ENCODE data around the gene DYNC2H1. TPM values are rescaled to one million over a fixed set of nuclear protein-coding genes. Genes with fewer than 3 reads are reported as not detected.

Gene DYNC2H1, protein sequence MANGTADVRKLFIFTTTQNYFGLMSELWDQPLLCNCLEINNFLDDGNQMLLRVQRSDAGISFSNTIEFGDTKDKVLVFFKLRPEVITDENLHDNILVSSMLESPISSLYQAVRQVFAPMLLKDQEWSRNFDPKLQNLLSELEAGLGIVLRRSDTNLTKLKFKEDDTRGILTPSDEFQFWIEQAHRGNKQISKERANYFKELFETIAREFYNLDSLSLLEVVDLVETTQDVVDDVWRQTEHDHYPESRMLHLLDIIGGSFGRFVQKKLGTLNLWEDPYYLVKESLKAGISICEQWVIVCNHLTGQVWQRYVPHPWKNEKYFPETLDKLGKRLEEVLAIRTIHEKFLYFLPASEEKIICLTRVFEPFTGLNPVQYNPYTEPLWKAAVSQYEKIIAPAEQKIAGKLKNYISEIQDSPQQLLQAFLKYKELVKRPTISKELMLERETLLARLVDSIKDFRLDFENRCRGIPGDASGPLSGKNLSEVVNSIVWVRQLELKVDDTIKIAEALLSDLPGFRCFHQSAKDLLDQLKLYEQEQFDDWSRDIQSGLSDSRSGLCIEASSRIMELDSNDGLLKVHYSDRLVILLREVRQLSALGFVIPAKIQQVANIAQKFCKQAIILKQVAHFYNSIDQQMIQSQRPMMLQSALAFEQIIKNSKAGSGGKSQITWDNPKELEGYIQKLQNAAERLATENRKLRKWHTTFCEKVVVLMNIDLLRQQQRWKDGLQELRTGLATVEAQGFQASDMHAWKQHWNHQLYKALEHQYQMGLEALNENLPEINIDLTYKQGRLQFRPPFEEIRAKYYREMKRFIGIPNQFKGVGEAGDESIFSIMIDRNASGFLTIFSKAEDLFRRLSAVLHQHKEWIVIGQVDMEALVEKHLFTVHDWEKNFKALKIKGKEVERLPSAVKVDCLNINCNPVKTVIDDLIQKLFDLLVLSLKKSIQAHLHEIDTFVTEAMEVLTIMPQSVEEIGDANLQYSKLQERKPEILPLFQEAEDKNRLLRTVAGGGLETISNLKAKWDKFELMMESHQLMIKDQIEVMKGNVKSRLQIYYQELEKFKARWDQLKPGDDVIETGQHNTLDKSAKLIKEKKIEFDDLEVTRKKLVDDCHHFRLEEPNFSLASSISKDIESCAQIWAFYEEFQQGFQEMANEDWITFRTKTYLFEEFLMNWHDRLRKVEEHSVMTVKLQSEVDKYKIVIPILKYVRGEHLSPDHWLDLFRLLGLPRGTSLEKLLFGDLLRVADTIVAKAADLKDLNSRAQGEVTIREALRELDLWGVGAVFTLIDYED (N-terminal part only)
- 50.8 and 65.9 TPM in 2 replicates for total RNA-seq
- 20.1 and 20.4 TPM in 2 replicates for polyA plus RNA-seq
- polyA plus RNA-seq (2012): 17.2 and 19.2 TPM in 2 replicates
- polyA minus RNA-seq (ENCODE audit: low replicate concordance): 4.2 and 5.9 TPM in 2 replicates

DNA sequence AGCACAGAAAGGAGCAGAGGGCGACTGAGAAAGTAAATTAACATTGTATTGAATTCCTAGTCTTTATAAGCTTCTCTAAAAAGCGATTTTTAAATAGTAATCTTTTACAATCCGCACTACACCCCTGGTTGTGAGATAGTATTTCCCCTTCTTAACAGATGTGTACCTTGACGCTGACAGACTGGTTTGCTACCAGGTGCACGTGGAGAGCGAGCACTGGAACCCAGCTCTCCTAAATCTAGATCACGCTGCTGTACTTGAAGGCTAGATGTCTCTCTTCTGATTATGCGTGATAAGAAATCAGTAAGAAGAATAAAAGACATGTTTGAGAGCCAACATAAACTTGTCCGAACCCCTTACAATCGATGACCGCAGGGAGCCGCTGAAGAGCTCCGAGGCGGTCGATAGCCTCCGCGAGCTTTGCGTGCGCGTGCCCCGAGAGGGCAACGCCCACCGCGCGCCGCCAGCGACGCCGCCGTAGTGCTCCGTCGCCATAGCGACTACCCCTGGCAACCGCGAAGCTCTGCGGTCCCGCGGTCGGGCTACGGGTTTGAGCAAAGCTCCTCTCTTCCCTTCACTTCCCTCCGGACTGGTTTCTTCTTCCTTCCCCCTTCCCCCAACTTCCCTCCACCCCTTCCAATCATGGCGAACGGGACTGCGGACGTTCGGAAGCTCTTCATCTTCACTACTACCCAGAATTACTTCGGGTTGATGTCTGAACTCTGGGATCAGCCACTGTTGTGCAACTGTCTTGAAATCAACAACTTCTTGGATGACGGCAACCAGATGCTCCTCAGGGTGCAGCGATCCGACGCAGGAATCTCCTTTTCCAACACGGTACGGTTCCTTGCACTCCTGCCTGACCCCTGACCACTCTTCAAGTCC, at the start of gene DYNC2H1:
Gene DYNC2H1, plus strand, starts transcription at position 494 of the 885 bp plus-strand sequence. Its CDS starts 149 bp downstream, at position 643.
- Histone ChIP-seq H3K9ac (ENCODE audit: insufficient read depth, low read length) (peak within 1 kb of the TSS; percentile 74), H3K36me3 (ENCODE audit: control insufficient read depth, insufficient read depth, low read length) (no peaks in the 10 kb centered on the region), H3K27ac (ENCODE audit: insufficient read depth, low read length) (peak within 1 kb of the TSS; percentile 94), H3K9me3 (ENCODE audit: control insufficient read depth, insufficient read depth, low read depth, low read length) (no peaks in the 10 kb centered on the region), H3K79me2 (ENCODE audit: control insufficient read depth, insufficient read depth, low read length) (peaks cover 14% of the 10 kb centered on the region), H3K4me1 (ENCODE audit: control insufficient read depth, extremely low read depth, insufficient read depth, low read length) (no peaks in the 10 kb centered on the region), H3K27me3 (ENCODE audit: control insufficient read depth, insufficient read depth, low read length) (no peaks in the 10 kb centered on the region), H4K20me1 (ENCODE audit: control insufficient read depth, extremely low read depth, insufficient read depth, low read length) (no peaks in the 10 kb centered on the region), H2AFZ (ENCODE audit: low read length) (peak within 1 kb of the TSS; percentile 100), H3K4me3 (replicated peaks in 1 of 4; ENCODE audit: control extremely low read depth in 1 of 4, insufficient read depth in 1 of 4, low read depth in 3 of 4, low read length in 4 of 4) (peak within 1 kb of the TSS; percentile 88 to 99 (median 96)), H3K4me2 (ENCODE audit: extremely low read depth, insufficient read depth, low read length) (peak within 1 kb of the TSS; percentile 93)
- no peak for TF ChIP-seq EZH2 (IDR thresholded peaks at IDR 0.05; ENCODE audit: low read length, missing control alignments)
- TF ChIP-seq, protein P1, sequence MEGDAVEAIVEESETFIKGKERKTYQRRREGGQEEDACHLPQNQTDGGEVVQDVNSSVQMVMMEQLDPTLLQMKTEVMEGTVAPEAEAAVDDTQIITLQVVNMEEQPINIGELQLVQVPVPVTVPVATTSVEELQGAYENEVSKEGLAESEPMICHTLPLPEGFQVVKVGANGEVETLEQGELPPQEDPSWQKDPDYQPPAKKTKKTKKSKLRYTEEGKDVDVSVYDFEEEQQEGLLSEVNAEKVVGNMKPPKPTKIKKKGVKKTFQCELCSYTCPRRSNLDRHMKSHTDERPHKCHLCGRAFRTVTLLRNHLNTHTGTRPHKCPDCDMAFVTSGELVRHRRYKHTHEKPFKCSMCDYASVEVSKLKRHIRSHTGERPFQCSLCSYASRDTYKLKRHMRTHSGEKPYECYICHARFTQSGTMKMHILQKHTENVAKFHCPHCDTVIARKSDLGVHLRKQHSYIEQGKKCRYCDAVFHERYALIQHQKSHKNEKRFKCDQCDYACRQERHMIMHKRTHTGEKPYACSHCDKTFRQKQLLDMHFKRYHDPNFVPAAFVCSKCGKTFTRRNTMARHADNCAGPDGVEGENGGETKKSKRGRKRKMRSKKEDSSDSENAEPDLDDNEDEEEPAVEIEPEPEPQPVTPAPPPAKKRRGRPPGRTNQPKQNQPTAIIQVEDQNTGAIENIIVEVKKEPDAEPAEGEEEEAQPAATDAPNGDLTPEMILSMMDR (conservative IDR thresholded peaks at IDR 0.05 in 1 of 2, IDR thresholded peaks at IDR 0.05 in 1 of 2; ENCODE audit: low read depth in 1 of 2, low read length in 2 of 2): peak; percentile 52 to 55
- DNase-seq (ENCODE audit: low read depth in 2 of 2): peak; percentile 93 to 94

DNA sequence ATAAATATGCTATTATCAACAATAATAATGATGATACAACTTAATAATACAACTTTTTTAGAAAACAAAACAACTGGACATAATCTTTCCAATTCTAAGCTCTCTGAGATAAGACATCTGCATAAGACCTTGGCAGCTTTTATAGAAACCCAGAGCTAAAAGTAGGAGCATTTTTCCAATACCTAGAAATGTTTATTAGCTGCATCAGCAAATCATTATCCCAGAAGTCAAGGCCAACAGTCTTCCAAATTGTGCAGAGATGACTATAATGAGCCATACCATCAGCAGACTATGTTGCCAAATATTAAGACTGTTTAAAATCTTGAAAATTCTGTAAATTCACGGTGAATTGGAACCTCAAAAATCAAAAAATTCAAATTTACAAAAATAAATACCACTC, 47.6 kb upstream of the DYNC2H1 start:
- Histone ChIP-seq H3K9ac (ENCODE audit: insufficient read depth, low read length) (no peak overlapping the region), H3K4me1 (ENCODE audit: control insufficient read depth, extremely low read depth, insufficient read depth, low read length) (no peaks in the 10 kb centered on the region), H3K27ac (ENCODE audit: insufficient read depth, low read length) (no peak overlapping the region), H2AFZ (ENCODE audit: low read length) (no peak overlapping the region), H3K4me2 (ENCODE audit: extremely low read depth, insufficient read depth, low read length) (no peak overlapping the region), H3K4me3 (replicated peaks in 1 of 4; ENCODE audit: control extremely low read depth in 1 of 4, insufficient read depth in 1 of 4, low read depth in 3 of 4, low read length in 4 of 4) (no peak overlapping the region), H4K20me1 (ENCODE audit: control insufficient read depth, extremely low read depth, insufficient read depth, low read length) (no peaks in the 10 kb centered on the region), H3K79me2 (ENCODE audit: control insufficient read depth, insufficient read depth, low read length) (no peaks in the 10 kb centered on the region), H3K9me3 (ENCODE audit: control insufficient read depth, insufficient read depth, low read depth, low read length) (no peaks in the 10 kb centered on the region), H3K27me3 (ENCODE audit: control insufficient read depth, insufficient read depth, low read length) (no peaks in the 10 kb centered on the region), H3K36me3 (ENCODE audit: control insufficient read depth, insufficient read depth, low read length) (no peaks in the 10 kb centered on the region)
- DNase-seq (ENCODE audit: low read depth in 2 of 2): no peak
- TF ChIP-seq, protein P1 (conservative IDR thresholded peaks at IDR 0.05 in 1 of 2, IDR thresholded peaks at IDR 0.05 in 1 of 2; ENCODE audit: low read depth in 1 of 2, low read length in 2 of 2): no peak
- TF ChIP-seq EZH2 (IDR thresholded peaks at IDR 0.05; ENCODE audit: low read length, missing control alignments): no peak

Measured in fibroblast of lung (primary cell).